ENCODE data around the gene PRSS22.

The PRSS22 gene

DNA sequence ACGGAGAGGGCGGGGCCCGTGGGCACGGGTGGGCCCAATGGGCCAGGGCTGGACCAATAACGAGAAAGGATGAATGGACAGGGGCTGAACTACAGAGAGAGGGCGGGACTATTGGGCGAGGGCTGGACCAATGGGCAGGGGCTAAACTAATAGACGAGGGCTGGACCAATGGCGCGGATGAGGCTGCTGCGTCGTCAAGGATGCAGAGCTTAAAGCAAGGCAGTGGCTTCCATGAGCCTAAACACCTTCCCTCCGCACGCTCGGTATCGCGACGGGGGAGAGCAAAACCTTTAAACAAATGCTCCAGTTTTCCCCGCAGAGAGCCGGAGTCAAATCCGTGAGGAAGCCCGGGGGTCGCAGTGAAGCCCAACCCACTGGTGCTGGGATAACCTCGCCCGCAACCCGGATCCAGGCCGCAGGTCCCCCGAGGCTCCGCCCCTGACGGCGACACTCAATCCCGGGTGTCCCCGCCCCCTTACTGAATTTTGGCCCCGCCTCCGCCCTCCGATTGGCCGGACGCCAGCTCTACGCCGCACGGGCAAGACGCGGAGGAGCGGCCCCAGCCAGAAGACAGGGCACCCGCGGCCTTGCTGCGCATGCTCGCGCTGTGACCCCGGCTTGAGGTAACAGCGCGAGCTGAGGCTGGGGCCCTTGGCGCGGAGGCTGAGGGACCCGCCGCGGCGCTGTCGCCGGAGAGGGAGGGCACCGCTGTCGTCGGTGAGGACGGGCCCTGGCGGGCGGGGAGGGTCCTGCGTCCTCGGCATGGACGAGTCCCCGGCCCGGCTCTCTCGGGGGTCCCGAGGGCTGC, 24.9 kb upstream of the PRSS22 start, which contains the start of gene FLYWCH2:
Gene FLYWCH2, plus strand, starts transcription at position 566 of the 808 bp plus-strand sequence. CDS start 13,235 bp downstream, outside the sequence.
- Histone ChIP-seq H3K9me3 (no peaks in the 10 kb centered on the region), H3K4me3 (ENCODE audit: low read depth in 1 of 2, low read length in 1 of 2) (peak within 1 kb of the TSS; percentile 81 to 93), H3K4me1 (ENCODE audit: control insufficient read depth in 1 of 2, insufficient read depth in 1 of 2, low read depth in 1 of 2, low read length in 1 of 2) (peaks cover 23% of the 10 kb centered on the region in 2 experiments), H3K27ac (peak within 1 kb of the TSS; percentile 88), H3K27me3 (peaks cover 33% of the 10 kb centered on the region), H3K36me3 (no peaks in the 10 kb centered on the region)
- TF ChIP-seq, protein P1, sequence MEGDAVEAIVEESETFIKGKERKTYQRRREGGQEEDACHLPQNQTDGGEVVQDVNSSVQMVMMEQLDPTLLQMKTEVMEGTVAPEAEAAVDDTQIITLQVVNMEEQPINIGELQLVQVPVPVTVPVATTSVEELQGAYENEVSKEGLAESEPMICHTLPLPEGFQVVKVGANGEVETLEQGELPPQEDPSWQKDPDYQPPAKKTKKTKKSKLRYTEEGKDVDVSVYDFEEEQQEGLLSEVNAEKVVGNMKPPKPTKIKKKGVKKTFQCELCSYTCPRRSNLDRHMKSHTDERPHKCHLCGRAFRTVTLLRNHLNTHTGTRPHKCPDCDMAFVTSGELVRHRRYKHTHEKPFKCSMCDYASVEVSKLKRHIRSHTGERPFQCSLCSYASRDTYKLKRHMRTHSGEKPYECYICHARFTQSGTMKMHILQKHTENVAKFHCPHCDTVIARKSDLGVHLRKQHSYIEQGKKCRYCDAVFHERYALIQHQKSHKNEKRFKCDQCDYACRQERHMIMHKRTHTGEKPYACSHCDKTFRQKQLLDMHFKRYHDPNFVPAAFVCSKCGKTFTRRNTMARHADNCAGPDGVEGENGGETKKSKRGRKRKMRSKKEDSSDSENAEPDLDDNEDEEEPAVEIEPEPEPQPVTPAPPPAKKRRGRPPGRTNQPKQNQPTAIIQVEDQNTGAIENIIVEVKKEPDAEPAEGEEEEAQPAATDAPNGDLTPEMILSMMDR (IDR thresholded peaks at IDR 0.05) = no peak

DNA sequence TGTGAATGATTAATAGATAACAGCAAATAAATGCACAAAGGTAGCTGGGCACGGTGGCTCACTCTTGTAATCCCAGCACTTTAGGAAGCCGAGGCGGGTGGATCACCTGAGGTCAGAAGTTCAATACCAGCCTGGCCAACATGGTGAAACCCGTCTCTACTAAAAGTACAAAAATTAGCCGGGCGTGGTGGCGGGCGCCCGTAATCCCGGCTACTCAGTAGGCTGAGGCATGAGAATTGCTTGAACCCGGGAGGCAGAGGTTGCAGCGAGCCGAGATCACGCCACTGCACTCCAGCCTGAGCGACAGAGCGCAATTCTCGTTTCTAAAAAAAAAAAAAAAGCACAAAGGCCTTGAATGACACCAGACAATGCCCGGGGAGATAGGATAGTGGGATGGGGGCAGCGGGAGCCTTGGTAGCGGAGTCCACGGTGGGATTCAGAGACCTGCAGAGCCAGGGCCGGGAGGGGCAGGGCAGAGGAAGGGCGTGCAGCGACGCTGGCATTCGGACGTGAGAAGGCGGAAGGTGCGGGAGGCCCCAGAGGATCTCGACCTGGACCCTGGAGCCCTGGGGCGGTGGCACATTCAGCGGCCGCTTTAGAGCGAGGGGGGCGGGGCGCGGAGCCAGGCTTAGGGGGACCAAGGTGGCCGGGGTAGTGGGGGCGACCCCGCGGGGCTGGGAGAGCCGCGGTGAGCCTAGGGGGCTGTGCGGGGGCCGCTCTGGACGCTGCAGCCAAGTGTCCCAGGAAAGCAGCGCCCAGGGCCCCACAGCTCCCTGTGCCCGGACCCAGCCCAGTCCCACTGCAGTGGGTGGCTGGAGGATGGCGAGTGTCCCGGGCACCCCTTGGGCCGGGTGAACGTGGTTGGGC, 24.0 kb upstream of the PRSS22 start:
- peak overlapping the region; percentile 81 to 93 for H3K4me3 ChIP-seq (ENCODE audit: low read depth in 1 of 2, low read length in 1 of 2)
- H3K27ac ChIP-seq = peak overlapping the region; percentile 88

DNA sequence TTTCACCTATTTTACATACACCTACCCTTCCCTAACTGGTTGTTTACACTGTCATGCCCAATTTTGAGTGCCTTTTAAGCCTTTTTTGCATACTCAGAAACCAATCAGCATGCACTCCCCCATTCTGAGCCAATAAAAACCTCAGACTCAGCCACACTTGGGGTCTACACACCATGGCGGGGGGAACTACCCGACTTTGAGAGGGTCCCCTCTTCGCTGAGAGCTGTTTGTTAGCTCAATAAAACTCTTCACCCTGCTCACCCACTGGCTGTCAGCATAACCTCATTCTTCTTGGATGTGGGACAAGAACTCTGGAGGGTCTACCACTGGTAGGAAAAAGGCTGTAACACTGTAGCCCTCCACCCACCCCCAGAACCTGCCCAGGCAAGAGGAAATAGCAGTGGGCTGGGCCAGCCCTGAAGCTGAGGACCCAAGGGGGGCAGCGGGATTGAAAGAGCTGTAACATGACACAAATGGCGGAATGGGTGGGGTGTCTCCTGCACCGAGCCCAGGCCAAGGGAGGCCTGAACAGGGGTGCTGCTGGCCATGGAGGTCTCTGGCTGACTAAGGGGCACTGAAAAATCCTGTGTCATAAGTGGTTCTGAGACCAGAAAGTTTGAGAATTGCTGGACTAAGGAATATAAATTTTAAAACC, 22.0 kb upstream of the PRSS22 start:
- no peaks in the 10 kb centered on the region for H3K9me3 ChIP-seq
- H3K27me3 ChIP-seq = peaks cover 51% of the 10 kb centered on the region
- no peak overlapping the region for H3K4me3 ChIP-seq (ENCODE audit: low read depth in 1 of 2, low read length in 1 of 2)
- no peak overlapping the region for H3K27ac ChIP-seq
- no peaks in the 10 kb centered on the region for H3K36me3 ChIP-seq
- H3K4me1 ChIP-seq (ENCODE audit: control insufficient read depth in 1 of 2, insufficient read depth in 1 of 2, low read depth in 1 of 2, low read length in 1 of 2) = peaks cover 21 to 23% of the 10 kb centered on the region in 2 experiments
- TF ChIP-seq, protein P1 (IDR thresholded peaks at IDR 0.05) = no peak

More for the DNA sequence above, 24.0 kb upstream of the PRSS22 start:
- H3K4me1 ChIP-seq (ENCODE audit: control insufficient read depth in 1 of 2, insufficient read depth in 1 of 2, low read depth in 1 of 2, low read length in 1 of 2) = peaks cover 23% of the 10 kb centered on the region in 2 experiments
- no peaks in the 10 kb centered on the region for H3K9me3 ChIP-seq
- H3K27me3 ChIP-seq = peaks cover 40% of the 10 kb centered on the region
- H3K36me3 ChIP-seq = no peaks in the 10 kb centered on the region
- TF ChIP-seq, protein P1 (IDR thresholded peaks at IDR 0.05) = no peak

DNA sequence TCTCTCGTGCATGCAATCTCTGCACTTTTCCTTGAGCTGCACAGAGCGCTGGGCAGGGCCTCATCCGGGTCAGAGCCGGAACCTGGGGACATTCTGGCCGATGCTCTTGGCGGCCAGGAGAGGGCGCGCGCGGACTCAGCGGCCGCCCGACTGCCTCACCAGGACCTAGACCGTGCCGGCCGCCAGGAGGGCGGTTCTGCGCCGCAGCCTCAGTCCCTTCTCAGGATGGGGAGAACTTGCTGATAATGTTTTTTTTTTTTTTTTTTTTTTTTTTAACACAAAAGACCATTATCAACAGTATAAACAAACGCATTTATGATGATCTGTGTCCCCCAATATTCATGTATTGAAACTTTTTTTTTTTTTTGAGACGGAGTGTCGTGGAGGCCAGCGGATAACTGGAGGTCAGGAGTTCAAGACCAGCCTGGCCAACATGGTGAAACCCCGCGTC, 17.0 kb upstream of the PRSS22 start:
- TF ChIP-seq, protein P1 (IDR thresholded peaks at IDR 0.05) = peak; percentile 92
- no peak overlapping the region for H3K4me3 ChIP-seq (ENCODE audit: low read depth in 1 of 2, low read length in 1 of 2)

More for the DNA sequence above, 17.0 kb upstream of the PRSS22 start:
- Histone ChIP-seq H3K36me3 (no peaks in the 10 kb centered on the region), H3K9me3 (no peaks in the 10 kb centered on the region), H3K27me3 (peaks cover 43% of the 10 kb centered on the region), H3K4me1 (ENCODE audit: control insufficient read depth in 1 of 2, insufficient read depth in 1 of 2, low read depth in 1 of 2, low read length in 1 of 2) (peaks cover 0 to 4% of the 10 kb centered on the region in 2 experiments), H3K27ac (no peak overlapping the region)
